Measurements from ENCODE around the gene DGAT2.
"Not testable (repeated sequence)": the region's sequence is repeated elsewhere in the genome, so short reads cannot be mapped to it uniquely, and the experiment has no call there.

Gene DGAT2

GRCh38 chr11:75743711-75744563 is 24.6 kb upstream of the DGAT2 start:
- Mint-ChIP-seq H3K4me3 (no peak overlapping the region), H3K27ac (no peak overlapping the region), H3K36me3 (ENCODE audit: low read depth) (no peaks in the 10 kb centered on the region), H3K27me3 (ENCODE audit: low read depth) (peaks cover 9% of the 10 kb centered on the region), H3K4me1 (peaks cover 5% of the 10 kb centered on the region), H3K9me3 (peaks cover 10% of the 10 kb centered on the region)
- no peak for TF ChIP-seq CTCF (IDR thresholded peaks at IDR 0.05; ENCODE audit: unreplicated experiment in 3 of 3)

- Mint-ChIP-seq H3K4me3 (no peak overlapping the region), H3K9me3 (peaks cover 9% of the 10 kb centered on the region), H3K27ac (no peak overlapping the region), H3K36me3 (ENCODE audit: low read depth) (no peaks in the 10 kb centered on the region), H3K27me3 (ENCODE audit: low read depth) (peaks cover 9% of the 10 kb centered on the region), H3K4me1 (peaks cover 5% of the 10 kb centered on the region)
- no peak for TF ChIP-seq CTCF (IDR thresholded peaks at IDR 0.05; ENCODE audit: unreplicated experiment in 3 of 3)
These were observed 22.8 kb upstream of the DGAT2 start for GRCh38 chr11:75745807-75746206.

- H3K4me1 Mint-ChIP-seq; H3K27me3 Mint-ChIP-seq (ENCODE audit: low read depth); H3K4me3 Mint-ChIP-seq; H3K27ac Mint-ChIP-seq; H3K36me3 Mint-ChIP-seq (ENCODE audit: low read depth): not testable (repeated sequence)
- H3K9me3 Mint-ChIP-seq = peaks cover 12% of the 10 kb centered on the region
These were observed 19.8 kb upstream of the DGAT2 start for GRCh38 chr11:75748729-75749273.

- not testable (repeated sequence) for H3K9me3 Mint-ChIP-seq; H3K4me1 Mint-ChIP-seq; H3K4me3 Mint-ChIP-seq; H3K27ac Mint-ChIP-seq; H3K27me3 Mint-ChIP-seq (ENCODE audit: low read depth); H3K36me3 Mint-ChIP-seq (ENCODE audit: low read depth)
These were observed 13.6 kb upstream of the DGAT2 start for GRCh38 chr11:75754933-75755332.

- peaks cover 5% of the 10 kb centered on the region for H3K4me1 Mint-ChIP-seq
- no peak for TF ChIP-seq CTCF (IDR thresholded peaks at IDR 0.05; ENCODE audit: unreplicated experiment in 3 of 3)
- H3K4me3 Mint-ChIP-seq = no peak overlapping the region
- H3K9me3 Mint-ChIP-seq = peaks cover 3% of the 10 kb centered on the region
- H3K36me3 Mint-ChIP-seq (ENCODE audit: low read depth) = no peaks in the 10 kb centered on the region
- H3K27ac Mint-ChIP-seq = no peak overlapping the region
- peaks cover 5% of the 10 kb centered on the region for H3K27me3 Mint-ChIP-seq (ENCODE audit: low read depth)
These were observed 10.9 kb upstream of the DGAT2 start for GRCh38 chr11:75757651-75758050.

GRCh38 chr11:75759832-75760231 is 8.7 kb upstream of the DGAT2 start:
- Mint-ChIP-seq H3K36me3 (ENCODE audit: low read depth) (no peaks in the 10 kb centered on the region), H3K4me3 (no peak overlapping the region), H3K27me3 (ENCODE audit: low read depth) (peaks cover 13% of the 10 kb centered on the region), H3K4me1 (peaks cover 5% of the 10 kb centered on the region), H3K27ac (no peak overlapping the region), H3K9me3 (no peaks in the 10 kb centered on the region)
- no peak for TF ChIP-seq CTCF (IDR thresholded peaks at IDR 0.05; ENCODE audit: unreplicated experiment in 3 of 3)

GRCh38 chr11:75760243-75760642 is 8.3 kb upstream of the DGAT2 start:
- peaks cover 5% of the 10 kb centered on the region for H3K4me1 Mint-ChIP-seq
- no peaks in the 10 kb centered on the region for H3K9me3 Mint-ChIP-seq
- no peaks in the 10 kb centered on the region for H3K36me3 Mint-ChIP-seq (ENCODE audit: low read depth)
- H3K27ac Mint-ChIP-seq = no peak overlapping the region
- peaks cover 13% of the 10 kb centered on the region for H3K27me3 Mint-ChIP-seq (ENCODE audit: low read depth)
- no peak for TF ChIP-seq CTCF (IDR thresholded peaks at IDR 0.05; ENCODE audit: unreplicated experiment in 3 of 3)
- H3K4me3 Mint-ChIP-seq = no peak overlapping the region

Measured in nephron (organoid).